ENCODE data around the gene VPS35L. TPM values are rescaled to one million over a fixed set of nuclear protein-coding genes. Genes with fewer than 3 reads are reported as not detected.

Gene VPS35L
- total and polyA plus RNA-seq, 2 donors (not counting 1 experiment from before 2014, with no cell fraction given): 17.5 to 62.1 TPM

DNA sequence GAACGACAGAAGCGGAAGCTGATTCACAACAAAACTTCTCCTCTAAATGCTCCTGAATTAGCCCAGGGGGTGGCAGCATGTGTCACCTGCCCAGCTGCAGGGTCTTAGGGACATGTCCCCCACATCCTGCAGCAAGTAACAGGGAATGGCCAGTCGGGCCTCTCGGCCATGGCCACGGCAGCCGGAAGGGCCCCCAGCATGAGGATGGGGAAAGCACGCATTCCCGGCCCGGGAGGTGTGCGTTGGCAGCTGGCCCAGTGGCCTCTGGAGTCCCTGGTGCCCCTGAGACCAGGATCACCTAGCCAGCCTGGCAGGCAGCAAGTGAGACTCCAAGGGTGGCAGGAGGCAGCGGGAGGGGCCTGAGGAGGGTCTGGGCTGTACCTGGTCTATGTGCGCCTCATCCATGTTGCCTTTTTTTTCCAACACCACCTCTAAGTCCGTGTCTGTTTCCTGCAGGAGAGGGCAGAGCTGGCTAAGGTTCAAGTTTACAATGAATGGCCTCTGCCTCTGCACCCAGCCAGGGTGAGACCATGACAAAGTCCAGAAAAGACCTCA is 155.6 kb downstream of the VPS35L start:
- Mint-ChIP-seq H3K4me1 (peaks cover under 1% of the 10 kb centered on the region), H3K4me3 (no peak overlapping the region), H3K27ac (no peak overlapping the region), H3K27me3 (no peaks in the 10 kb centered on the region), H3K9me3 (ENCODE audit: insufficient read depth) (no peaks in the 10 kb centered on the region)
- TF ChIP-seq, protein P1, sequence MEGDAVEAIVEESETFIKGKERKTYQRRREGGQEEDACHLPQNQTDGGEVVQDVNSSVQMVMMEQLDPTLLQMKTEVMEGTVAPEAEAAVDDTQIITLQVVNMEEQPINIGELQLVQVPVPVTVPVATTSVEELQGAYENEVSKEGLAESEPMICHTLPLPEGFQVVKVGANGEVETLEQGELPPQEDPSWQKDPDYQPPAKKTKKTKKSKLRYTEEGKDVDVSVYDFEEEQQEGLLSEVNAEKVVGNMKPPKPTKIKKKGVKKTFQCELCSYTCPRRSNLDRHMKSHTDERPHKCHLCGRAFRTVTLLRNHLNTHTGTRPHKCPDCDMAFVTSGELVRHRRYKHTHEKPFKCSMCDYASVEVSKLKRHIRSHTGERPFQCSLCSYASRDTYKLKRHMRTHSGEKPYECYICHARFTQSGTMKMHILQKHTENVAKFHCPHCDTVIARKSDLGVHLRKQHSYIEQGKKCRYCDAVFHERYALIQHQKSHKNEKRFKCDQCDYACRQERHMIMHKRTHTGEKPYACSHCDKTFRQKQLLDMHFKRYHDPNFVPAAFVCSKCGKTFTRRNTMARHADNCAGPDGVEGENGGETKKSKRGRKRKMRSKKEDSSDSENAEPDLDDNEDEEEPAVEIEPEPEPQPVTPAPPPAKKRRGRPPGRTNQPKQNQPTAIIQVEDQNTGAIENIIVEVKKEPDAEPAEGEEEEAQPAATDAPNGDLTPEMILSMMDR (IDR thresholded peaks at IDR 0.05): no peak
- TF ChIP-seq EZH2 (IDR thresholded peaks at IDR 0.05; ENCODE audit: borderline replicate concordance, insufficient read depth, low read depth, low read length, poor library complexity, severe bottlenecking): no peak
- peaks cover 12% of the 10 kb centered on the region for H4K20me1 ChIP-seq (ENCODE audit: control insufficient read depth, insufficient read depth, low read length, poor library complexity, severe bottlenecking)
- POLR2A ChIA-PET: no interaction called here
- no peak overlapping the region for H2AFZ ChIP-seq (ENCODE audit: insufficient read depth, low read depth, low read length, poor library complexity, severe bottlenecking)
- H3K4me2 ChIP-seq (replicated peaks; ENCODE audit: low read depth, low read length, poor library complexity, severe bottlenecking): no peak overlapping the region
- no peaks in the 10 kb centered on the region for H3K4me1 ChIP-seq (ENCODE audit: control insufficient read depth in 2 of 2, insufficient read depth in 2 of 2, low read length in 2 of 2)
- peaks cover 0 to 49% of the 10 kb centered on the region in 2 experiments for H3K36me3 ChIP-seq (replicated peaks in 1 of 2; ENCODE audit: control extremely low read depth in 1 of 2, control insufficient read depth in 1 of 2, extremely low read depth in 1 of 2, insufficient read depth in 2 of 2, low read length in 1 of 2)
- intact Hi-C loops (cut with micrococcal nuclease): no loop called here
- H3K79me2 ChIP-seq (ENCODE audit: control insufficient read depth, insufficient read depth, low read length): peaks cover 30% of the 10 kb centered on the region
- ATAC-seq (ENCODE audit: low read depth): no peak
- no peak for DNase-seq
- 98% methylated on average over 12 of the region's 13 CpGs for WGBS (ENCODE audit: insufficient coverage)
- H3K27me3 ChIP-seq (replicated peaks in 1 of 4; ENCODE audit: control extremely low read depth in 1 of 4, control insufficient read depth in 3 of 4, insufficient read depth in 4 of 4, low read length in 3 of 4): no peaks in the 10 kb centered on the region
- CTCF ChIA-PET: interaction anchor here (1.1 kb wide), 1 partner anchor 14 kb away, joined by 4 read pairs; no protein-coding TSS in a partner anchor
- H3K4me3 ChIP-seq (ENCODE audit: control extremely low read depth in 1 of 5, extremely low read depth in 1 of 5, insufficient read depth in 1 of 5, low read depth in 2 of 5, low read length in 4 of 5): no peak overlapping the region
- H3K27ac ChIP-seq (ENCODE audit: low read length in 2 of 2): no peak overlapping the region
- no peak overlapping the region for H3K9ac ChIP-seq (ENCODE audit: low read length)
- no peaks in the 10 kb centered on the region for H3K9me3 ChIP-seq (ENCODE audit: control extremely low read depth in 1 of 3, control insufficient read depth in 2 of 3, insufficient read depth in 1 of 3, low read length in 2 of 3)

DNA sequence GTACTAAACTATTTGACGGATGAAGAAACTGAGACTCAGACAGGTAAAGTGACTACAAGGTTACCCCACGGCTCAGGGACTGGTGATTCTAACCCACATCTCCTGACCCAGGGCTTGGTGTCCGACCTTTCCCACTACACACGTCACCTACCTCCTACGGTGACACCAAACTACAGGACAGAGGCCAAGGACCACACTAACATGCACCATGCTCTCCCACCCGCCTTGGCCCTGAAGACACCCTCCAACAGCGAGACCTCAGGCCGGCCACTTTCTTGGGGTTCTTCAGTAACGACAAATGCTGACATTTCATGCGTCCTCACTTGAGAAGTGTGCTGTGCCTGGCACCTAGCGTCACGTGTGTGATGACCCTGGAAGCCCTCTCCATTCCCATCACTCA is 156.1 kb downstream of the VPS35L start:
- Mint-ChIP-seq H3K27ac (no peak overlapping the region), H3K4me3 (no peak overlapping the region), H3K9me3 (ENCODE audit: insufficient read depth) (no peaks in the 10 kb centered on the region), H3K27me3 (no peaks in the 10 kb centered on the region), H3K4me1 (peaks cover 6% of the 10 kb centered on the region)
- TF ChIP-seq, protein P1 (IDR thresholded peaks at IDR 0.05): no peak
- no peak for TF ChIP-seq EZH2 (IDR thresholded peaks at IDR 0.05; ENCODE audit: borderline replicate concordance, insufficient read depth, low read depth, low read length, poor library complexity, severe bottlenecking)
- intact Hi-C loops (cut with micrococcal nuclease): no loop called here
- no peak overlapping the region for H3K9ac ChIP-seq (ENCODE audit: low read length)
- no peaks in the 10 kb centered on the region for H3K4me1 ChIP-seq (ENCODE audit: control insufficient read depth in 2 of 2, insufficient read depth in 2 of 2, low read length in 2 of 2)
- no peak overlapping the region for H3K27ac ChIP-seq (ENCODE audit: low read length in 2 of 2)
- POLR2A ChIA-PET: no interaction called here
- H3K9me3 ChIP-seq (ENCODE audit: control extremely low read depth in 1 of 3, control insufficient read depth in 2 of 3, insufficient read depth in 1 of 3, low read length in 2 of 3): no peaks in the 10 kb centered on the region
- H3K27me3 ChIP-seq (replicated peaks in 1 of 4; ENCODE audit: control extremely low read depth in 1 of 4, control insufficient read depth in 3 of 4, insufficient read depth in 4 of 4, low read length in 3 of 4): no peaks in the 10 kb centered on the region
- ATAC-seq (ENCODE audit: low read depth) (no peak), DNase-seq (no peak)
- 96% methylated on average over 10 of the region's 12 CpGs for WGBS (ENCODE audit: insufficient coverage)
- H2AFZ ChIP-seq (ENCODE audit: insufficient read depth, low read depth, low read length, poor library complexity, severe bottlenecking): no peak overlapping the region
- peaks cover 0 to 46% of the 10 kb centered on the region in 2 experiments for H3K36me3 ChIP-seq (replicated peaks in 1 of 2; ENCODE audit: control extremely low read depth in 1 of 2, control insufficient read depth in 1 of 2, extremely low read depth in 1 of 2, insufficient read depth in 2 of 2, low read length in 1 of 2)
- H4K20me1 ChIP-seq (ENCODE audit: control insufficient read depth, insufficient read depth, low read length, poor library complexity, severe bottlenecking): peaks cover 12% of the 10 kb centered on the region
- no peak overlapping the region for H3K4me3 ChIP-seq (ENCODE audit: control extremely low read depth in 1 of 5, extremely low read depth in 1 of 5, insufficient read depth in 1 of 5, low read depth in 2 of 5, low read length in 4 of 5)
- peaks cover 30% of the 10 kb centered on the region for H3K79me2 ChIP-seq (ENCODE audit: control insufficient read depth, insufficient read depth, low read length)
- H3K4me2 ChIP-seq (replicated peaks; ENCODE audit: low read depth, low read length, poor library complexity, severe bottlenecking): no peak overlapping the region
- CTCF ChIA-PET: no interaction called here
